Activated B cell treated with CpG ODN at 0.5 μM for 24 hours (primary cell): ENCODE data around the gene P2RX3. TPM values are rescaled to one million over a fixed set of nuclear protein-coding genes. Genes with fewer than 3 reads are reported as not detected.

Experiments used
- ATAC-seq: fragments of 200-7000 bp; cut with Tn5 transposase; one replicate; pipeline ENCODE4 v1.10.0; 2021; ENCODE audit warnings: low read depth, mild to moderate bottlenecking, moderate library complexity
- CTCF ChIA-PET: fragments of 350-600 bp; sonication (Branson Sonifier 250); formaldehyde crosslinking; loops from one replicate; lab custom pipeline; 2021; ENCODE audit warnings: antibody characterized with exemption; lab: Charles Lee
- POLR2A ChIA-PET: fragments of 350-600 bp; sonication (Branson Sonifier 250); formaldehyde crosslinking; loops from one replicate; lab custom pipeline; 2021; ENCODE audit warnings: antibody characterized with exemption; lab: Charles Lee
- DNase-seq: peaks from one replicate; pipeline ENCODE4 v3.0.0; 2022
- H3K27ac Mint-ChIP-seq: one replicate; pipeline ENCODE4 v1.8.0; 2020; ENCODE audit warnings: mixed read lengths
- H3K27me3 Mint-ChIP-seq: one replicate; pipeline ENCODE4 v1.8.0; 2021; ENCODE audit warnings: mixed read lengths
- H3K36me3 Mint-ChIP-seq: one replicate; pipeline ENCODE4 v1.8.0; 2021; ENCODE audit warnings: low read depth, mixed read lengths
- H3K4me1 Mint-ChIP-seq: one replicate; pipeline ENCODE4 v1.8.0; 2021; ENCODE audit warnings: mixed read lengths
- H3K4me3 Mint-ChIP-seq: one replicate; pipeline ENCODE4 v1.8.0; 2020; ENCODE audit warnings: mild to moderate bottlenecking, mixed read lengths
- H3K9me3 Mint-ChIP-seq: one replicate; pipeline ENCODE4 v1.8.0; 2020; ENCODE audit warnings: mixed read lengths
- intact Hi-C: fragments of 100-400 bp; cut with micrococcal nuclease; formaldehyde crosslinking; loops from one replicate; pipeline ENCODE4 v1.15.1; 2024
- total RNA-seq: library from RNA; stranded (reverse); gene quantifications from 2 replicates; pipeline ENCODE4 v1.2.3, GENCODE V29; 2022
- TF ChIP-seq, protein P1 (sequence below): fragments of 200-600 bp; IDR thresholded peaks from one replicate; pipeline ENCODE4 v1.8.0; 2022; ENCODE audit warnings: antibody characterized with exemption, mild to moderate bottlenecking

P2RX3 gene
- total RNA-seq, 1 donor from 2014 or later, result not detected

DNA sequence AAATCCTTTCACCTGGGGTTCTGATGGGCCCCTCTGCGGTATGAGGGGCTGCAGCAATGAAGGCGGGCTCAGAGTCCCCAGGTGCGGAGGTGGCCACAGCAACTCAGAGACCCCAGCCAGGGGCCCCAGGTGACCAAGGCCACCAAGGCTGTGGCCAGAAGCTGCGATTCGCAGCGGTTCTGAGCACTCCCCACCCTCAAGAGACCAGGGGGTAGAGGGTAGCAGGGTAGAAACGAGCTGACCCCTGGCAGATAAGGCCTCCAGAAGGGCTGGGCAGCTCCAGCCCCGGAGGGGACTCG is 14.3 kb upstream of the P2RX3 start:
- ATAC-seq, result no peak
- DNase-seq, result no peak
- TF ChIP-seq, protein P1, sequence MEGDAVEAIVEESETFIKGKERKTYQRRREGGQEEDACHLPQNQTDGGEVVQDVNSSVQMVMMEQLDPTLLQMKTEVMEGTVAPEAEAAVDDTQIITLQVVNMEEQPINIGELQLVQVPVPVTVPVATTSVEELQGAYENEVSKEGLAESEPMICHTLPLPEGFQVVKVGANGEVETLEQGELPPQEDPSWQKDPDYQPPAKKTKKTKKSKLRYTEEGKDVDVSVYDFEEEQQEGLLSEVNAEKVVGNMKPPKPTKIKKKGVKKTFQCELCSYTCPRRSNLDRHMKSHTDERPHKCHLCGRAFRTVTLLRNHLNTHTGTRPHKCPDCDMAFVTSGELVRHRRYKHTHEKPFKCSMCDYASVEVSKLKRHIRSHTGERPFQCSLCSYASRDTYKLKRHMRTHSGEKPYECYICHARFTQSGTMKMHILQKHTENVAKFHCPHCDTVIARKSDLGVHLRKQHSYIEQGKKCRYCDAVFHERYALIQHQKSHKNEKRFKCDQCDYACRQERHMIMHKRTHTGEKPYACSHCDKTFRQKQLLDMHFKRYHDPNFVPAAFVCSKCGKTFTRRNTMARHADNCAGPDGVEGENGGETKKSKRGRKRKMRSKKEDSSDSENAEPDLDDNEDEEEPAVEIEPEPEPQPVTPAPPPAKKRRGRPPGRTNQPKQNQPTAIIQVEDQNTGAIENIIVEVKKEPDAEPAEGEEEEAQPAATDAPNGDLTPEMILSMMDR, result no peak
- intact Hi-C loops, result loop anchor here (10.0 kb wide), 1 partner anchor 1201 kb away; no protein-coding TSS in a partner anchor
- ChIA-PET CTCF (no interaction called here), POLR2A (interaction anchor here (0.6 to 3.5 kb wide), 4 partner anchors 12 to 242 kb away, joined by 5 to 92 read pairs (median 6); partner anchors contain the start of genes SSRP1 and TIMM10)
- H3K36me3 Mint-ChIP-seq, result peaks cover 41% of the 10 kb centered on the region
- H3K27me3 Mint-ChIP-seq, result no peaks in the 10 kb centered on the region
- no peaks in the 10 kb centered on the region for H3K9me3 Mint-ChIP-seq
- H3K4me3 Mint-ChIP-seq, result peak overlapping the region; percentile 86
- H3K4me1 Mint-ChIP-seq, result peaks cover 28% of the 10 kb centered on the region
- H3K27ac Mint-ChIP-seq, result peak overlapping the region; percentile 71

DNA sequence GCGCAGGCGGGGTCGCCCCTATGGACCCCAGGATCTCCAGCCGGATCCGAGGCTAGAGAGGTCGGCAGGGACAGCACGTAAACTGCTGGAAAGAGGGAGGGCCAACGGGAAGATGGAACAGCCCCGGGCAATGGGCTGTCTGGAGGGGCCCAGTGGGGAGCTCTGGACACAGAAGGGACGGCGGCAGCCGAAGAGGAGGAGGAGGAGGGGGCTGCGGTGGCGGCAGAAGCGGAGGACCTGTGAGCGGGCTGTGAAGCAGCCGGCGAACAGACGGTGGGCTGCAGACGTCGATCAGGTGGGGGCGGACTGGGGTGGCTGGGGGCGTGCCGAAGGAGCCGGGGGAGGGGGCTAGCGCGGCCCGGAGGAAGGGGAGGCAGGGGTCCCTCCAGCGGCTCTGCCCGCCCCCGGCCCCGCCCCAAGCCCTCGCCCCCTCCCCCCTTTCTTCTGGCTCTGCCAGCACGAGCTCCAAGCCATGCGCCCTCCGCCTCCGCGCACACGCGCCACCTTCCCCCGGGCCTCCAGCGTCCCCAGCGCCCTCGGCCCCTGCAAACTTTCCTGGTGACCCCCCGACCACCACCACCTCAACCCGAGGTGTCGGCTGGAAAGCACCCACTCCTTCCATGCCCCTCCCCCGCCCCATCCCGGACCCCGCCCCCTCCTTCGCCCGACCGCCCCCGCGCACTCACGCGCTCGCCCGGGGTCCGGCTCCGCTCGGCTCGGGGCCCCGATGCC is 13.8 kb upstream of the P2RX3 start:
- CTCF ChIA-PET, result interaction anchor here (1.4 kb wide), 1 partner anchor 21 kb away, joined by 5 read pairs; no protein-coding TSS in a partner anchor
- intact Hi-C loops, result loop anchor here (10.0 kb wide), 1 partner anchor 1200 kb away; no protein-coding TSS in a partner anchor
- TF ChIP-seq, protein P1, result no peak
- Mint-ChIP-seq H3K36me3 (peaks cover 44% of the 10 kb centered on the region), H3K4me1 (peaks cover 28% of the 10 kb centered on the region), H3K27me3 (no peaks in the 10 kb centered on the region), H3K27ac (peak overlapping the region; percentile 71), H3K9me3 (no peaks in the 10 kb centered on the region), H3K4me3 (peak overlapping the region; percentile 86)
- DNase-seq (no peak), ATAC-seq (no peak)
- POLR2A ChIA-PET, result interaction anchor here (0.6 to 3.5 kb wide), 8 partner anchors 11 to 417 kb away, joined by 4 to 92 read pairs (median 5); partner anchors contain the start of genes SELENOH, SLC43A1, SSRP1 and TIMM10

DNA sequence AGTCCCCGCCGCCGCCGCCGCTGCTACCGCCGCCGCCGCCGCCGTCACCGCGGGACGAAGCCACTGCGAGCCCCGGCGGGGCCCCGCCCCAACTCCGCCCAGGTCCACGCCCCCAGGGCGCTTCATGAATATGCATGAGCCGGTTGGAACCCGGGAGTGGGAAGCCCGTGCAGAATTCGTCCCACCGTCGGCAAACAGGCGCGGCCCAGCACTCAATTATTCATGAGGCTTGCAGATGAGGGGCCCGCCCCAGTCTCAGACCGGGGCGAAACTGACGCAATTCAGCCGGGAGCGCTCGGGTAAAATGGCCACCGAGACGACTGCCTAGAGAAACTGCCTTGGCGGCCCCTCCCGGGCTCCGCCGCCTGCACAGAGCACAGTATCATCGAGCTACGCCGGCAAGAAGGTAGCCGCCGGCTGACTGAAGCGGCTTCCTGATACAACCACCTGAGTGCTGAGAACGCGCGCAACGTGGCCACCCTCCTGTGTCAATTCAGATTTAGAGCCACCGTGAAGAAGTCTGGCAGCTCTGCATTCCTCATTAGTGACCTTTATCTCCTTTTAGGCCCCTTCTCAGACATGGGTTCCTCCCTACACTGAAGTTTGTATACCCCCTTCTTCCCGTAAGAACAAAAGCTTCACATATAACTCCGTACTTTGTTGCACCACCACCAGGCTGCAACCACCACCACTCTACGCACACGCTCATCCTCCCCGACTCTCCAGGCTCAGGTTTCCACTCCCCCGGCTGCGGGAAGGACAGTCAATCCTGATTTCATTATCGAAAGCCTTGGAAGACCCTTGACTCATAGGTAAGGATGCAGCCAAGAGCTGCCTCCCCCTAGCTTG is 13.0 kb upstream of the P2RX3 start, which contains the start of gene TNKS1BP1:
Gene TNKS1BP1 (minus strand): TSS at position 67 of the 849 bp plus-strand sequence. CDS start 3,067 bp downstream, outside the sequence.
- CTCF ChIA-PET, result interaction anchor here (0.6 to 1.4 kb wide), 4 partner anchors 11 to 422 kb away, joined by 3 to 8 read pairs (median 4); partner anchors contain the start of gene SSRP1
- peak; percentile 88 for ATAC-seq
- intact Hi-C loops, result loop anchor here (1.0 to 10.0 kb wide), 5 partner anchors 10 to 1253 kb away; partner anchors contain the start of genes SSRP1 and TIMM10
- Mint-ChIP-seq H3K4me1 (peaks cover 34% of the 10 kb centered on the region), H3K36me3 (peaks cover 52% of the 10 kb centered on the region), H3K27me3 (no peaks in the 10 kb centered on the region), H3K4me3 (peak within 1 kb of the TSS; percentile 89), H3K27ac (peak within 1 kb of the TSS; percentile 95), H3K9me3 (no peaks in the 10 kb centered on the region)
- TF ChIP-seq, protein P1, result no peak
- POLR2A ChIA-PET, result interaction anchor here (0.6 to 3.5 kb wide), 9 partner anchors 11 to 416 kb away, joined by 3 to 92 read pairs (median 5); partner anchors contain the start of genes SELENOH, SLC43A1, SSRP1 and TIMM10
- DNase-seq, result peak; percentile 89

DNA sequence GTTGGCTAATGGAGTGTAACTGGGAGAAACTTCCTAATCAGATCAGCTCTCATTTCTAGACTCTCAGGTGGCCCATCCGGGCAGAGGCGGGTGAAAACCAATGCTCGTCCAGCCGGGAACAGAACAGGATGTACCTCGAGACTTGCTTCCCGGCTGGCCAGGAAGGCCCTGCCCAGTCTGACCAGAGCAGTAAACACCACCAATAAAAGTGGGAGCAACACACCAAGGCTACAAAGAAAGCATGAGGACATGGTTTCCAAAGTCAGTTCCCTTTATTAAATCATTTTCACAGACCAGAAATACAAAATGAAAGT is 12.5 kb upstream of the P2RX3 start:
- Mint-ChIP-seq H3K27me3 (no peaks in the 10 kb centered on the region), H3K9me3 (no peaks in the 10 kb centered on the region), H3K36me3 (peaks cover 58% of the 10 kb centered on the region), H3K27ac (peak overlapping the region; percentile 95), H3K4me3 (peak overlapping the region; percentile 89), H3K4me1 (peaks cover 38% of the 10 kb centered on the region)
- ChIA-PET POLR2A (interaction anchor here (1.0 to 3.5 kb wide), 8 partner anchors 10 to 416 kb away, joined by 3 to 92 read pairs (median 6); partner anchors contain the start of genes SELENOH, SLC43A1, SSRP1 and TIMM10), CTCF (interaction anchor here (0.6 to 1.4 kb wide), 5 partner anchors 10 to 421 kb away, joined by 3 to 8 read pairs (median 3); partner anchors contain the start of gene SSRP1)
- intact Hi-C loops, result loop anchor here (1.0 to 10.0 kb wide), 5 partner anchors 10 to 1253 kb away; partner anchors contain the start of genes SSRP1 and TIMM10
- ATAC-seq (no peak), DNase-seq (no peak)
- TF ChIP-seq, protein P1, result no peak
